BJ (cell line): ENCODE data around the gene PHLDA2. TPM values are rescaled to one million over a fixed set of nuclear protein-coding genes. Genes with fewer than 3 reads are reported as not detected.

Experiments
- CTCF ChIA-PET: fragments of 350-600 bp; formaldehyde crosslinking; extraction: SDS; loops from one replicate; lab custom pipeline; 2021; ENCODE audit warnings: antibody characterized with exemption, inconsistent platforms; lab: Yijun Ruan, JAX
- POLR2A ChIA-PET: fragments of 300-600 bp; sonication (Branson Sonifier 250); formaldehyde crosslinking; extraction: SDS; loops from one replicate; lab custom pipeline; 2021; ENCODE audit warnings: antibody characterized with exemption; lab: Charles Lee
- DNase-seq: peaks from one replicate; pipeline ENCODE4 v3.0.0-alpha.2; 2011; ENCODE audit warnings: low read depth
- H3K27me3 ChIP-seq: 2 replicates; pipeline ENCODE4 v1.6.0; 2011; ENCODE audit warnings: low read length; ENCODE audit not compliant: control insufficient read depth, insufficient read depth
- H3K36me3 ChIP-seq: 2 replicates; pipeline ENCODE4 v1.5.1; 2011; ENCODE audit warnings: low read length; ENCODE audit not compliant: control insufficient read depth, insufficient read depth
- H3K4me3 ChIP-seq: 2 replicates; pipeline ENCODE4 v1.5.1; 2011; ENCODE audit warnings: low read depth, mild to moderate bottlenecking, control low read depth, low read length
- CTCF ChIP-seq: IDR thresholded peaks from 2 replicates; pipeline ENCODE4 v1.5.1; 2011; ENCODE audit warnings: low read depth, mild to moderate bottlenecking, control low read depth, inconsistent platforms, low read length, moderate library complexity; ENCODE audit not compliant: insufficient read depth
- polyA plus RNA-seq: library from polyadenylated mRNA; depleted of rRNA; stranded (reverse); fragments of >200 nt; gene quantifications from 2 replicates; pipeline ENCODE4 v1.2.3, GENCODE V29; 2011

Gene PHLDA2
- polyA plus RNA-seq, 1 experiment: 12.8 TPM

- H3K4me3 ChIP-seq: no peak overlapping the region
- H3K36me3 ChIP-seq: peaks cover 7% of the 10 kb centered on the region
- no peak for TF ChIP-seq CTCF
- ChIA-PET POLR2A (interaction anchor here (0.8 kb wide), 1 partner anchor 46 kb away, joined by 5 read pairs; the partner anchor contains the start of gene NAP1L4), CTCF (interaction anchor here (0.5 to 2.3 kb wide), 6 partner anchors 13 to 554 kb away, joined by 3 to 11 read pairs (median 3); no protein-coding TSS in a partner anchor)
- no peaks in the 10 kb centered on the region for H3K27me3 ChIP-seq
- DNase-seq: no peak
Measured at GRCh38 chr11:2945757-2946287, 16.6 kb upstream of the PHLDA2 start.

GRCh38 chr11:2945031-2945756 lies 16.0 kb upstream of the PHLDA2 start:
- peaks cover 7% of the 10 kb centered on the region for H3K36me3 ChIP-seq

GRCh38 chr11:2944530-2944929 lies 15.3 kb upstream of the PHLDA2 start:
- H3K4me3 ChIP-seq: no peak overlapping the region

More at GRCh38 chr11:2945031-2945756, 16.0 kb upstream of the PHLDA2 start:
- ChIA-PET POLR2A (interaction anchor here (0.7 to 0.8 kb wide), 2 partner anchors 47 to 411 kb away, joined by 4 to 5 read pairs; partner anchors contain the start of gene NAP1L4), CTCF (interaction anchor here (0.5 to 2.3 kb wide), 6 partner anchors 12 to 553 kb away, joined by 3 to 11 read pairs (median 3); no protein-coding TSS in a partner anchor)
- 0 out of 2 replicates have a peak overlapping the region, but pooled peaks have one; percentile 21 for H3K4me3 ChIP-seq
- TF ChIP-seq CTCF: no peak
- no peaks in the 10 kb centered on the region for H3K27me3 ChIP-seq
- DNase-seq: peak; percentile 54

GRCh38 chr11:2943711-2944118 lies 14.5 kb upstream of the PHLDA2 start:
- POLR2A ChIA-PET: no interaction called here
- CTCF ChIA-PET: interaction anchor here (0.9 to 3.9 kb wide), 2 partner anchors 10 to 14 kb away, joined by 3 to 16 read pairs; partner anchors contain the start of gene PHLDA2
- DNase-seq: no peak
- Histone ChIP-seq H3K4me3 (no peak overlapping the region), H3K27me3 (no peaks in the 10 kb centered on the region), H3K36me3 (peaks cover 3% of the 10 kb centered on the region)
- no peak for TF ChIP-seq CTCF

More at GRCh38 chr11:2944530-2944929, 15.3 kb upstream of the PHLDA2 start:
- ChIA-PET POLR2A (interaction anchor here (0.7 kb wide), 1 partner anchor 410 kb away, joined by 4 read pairs; no protein-coding TSS in a partner anchor), CTCF (no interaction called here)
- H3K36me3 ChIP-seq: peaks cover 5% of the 10 kb centered on the region
- H3K27me3 ChIP-seq: no peaks in the 10 kb centered on the region
- DNase-seq: no peak
- no peak for TF ChIP-seq CTCF
